Measurements from ENCODE around the gene CDKN1A. TPM values are rescaled to one million over a fixed set of nuclear protein-coding genes. Genes with fewer than 3 reads are reported as not detected.

The CDKN1A gene
- 230 and 557 TPM in 2 replicates for total RNA-seq

GRCh38 chr6:36678488-36679042 is at the start of gene CDKN1A:
CDKN1A (plus strand) TSS chr6:36678714; CDS start chr6:36684102, 5,388 bp downstream.

GRCh38 chr6:36697481-36697903 is 19.0 kb downstream of the CDKN1A start, which contains the start of gene RAB44:
RAB44 (plus strand) TSS chr6:36697826; CDS start chr6:36704236, 6,410 bp downstream.

Other genes starting within 250 kb of the CDKN1A start
- under 0.01 TPM in 2 replicates for gene PXT1, start 235.9 kb upstream of the CDKN1A start, total RNA-seq
- 90.1 and 162 TPM in 2 replicates for gene KCTD20, start 235.7 kb upstream of the CDKN1A start, total RNA-seq
- 17.2 and 21.3 TPM in 2 replicates for gene STK38, start 131.2 kb upstream of the CDKN1A start, total RNA-seq
- 120 and 289 TPM in 2 replicates for gene SRSF3, start 84.4 kb upstream of the CDKN1A start, total RNA-seq
- under 0.01 TPM in 2 replicates for gene RAB44, start 19.1 kb downstream of the CDKN1A start, total RNA-seq
- under 0.01 TPM in 1 of 2 replicates, not detected in the other for gene CPNE5, start 160.7 kb downstream of the CDKN1A start, total RNA-seq
- gene PPIL1, start 196.1 kb downstream of the CDKN1A start, total RNA-seq: 23.4 and 55.8 TPM in 2 replicates
- 40.6 and 44.5 TPM in 2 replicates for gene C6orf89, start 207.2 kb downstream of the CDKN1A start, total RNA-seq